Esophagus (tissue), 2 donors: Measurements from ENCODE around the gene GSTA2. TPM values are rescaled to one million over a fixed set of nuclear protein-coding genes. Genes with fewer than 3 reads are reported as not detected.

Experiments used
- H3K27ac ChIP-seq, 2 donors: one replicate each; pipeline ENCODE4 v1.5.1; 2013; ENCODE audit warnings: low read depth in 2 of 2, mild to moderate bottlenecking in 2 of 2, inconsistent platforms in 1 of 2, low read length in 1 of 2, moderate library complexity in 1 of 2
- H3K27me3 ChIP-seq, 2 donors: one replicate each; pipeline ENCODE4 v1.6.1; 2013; ENCODE audit warnings: low read length in 2 of 2, control low read depth in 1 of 2, mild to moderate bottlenecking in 1 of 2; ENCODE audit not compliant: insufficient read depth in 2 of 2, control insufficient read depth in 1 of 2
- H3K36me3 ChIP-seq, 2 donors: one replicate each; pipeline ENCODE4 v1.6.1; 2013; ENCODE audit warnings: low read length in 1 of 2; ENCODE audit not compliant: control insufficient read depth in 2 of 2, insufficient read depth in 2 of 2
- H3K4me1 ChIP-seq, 2 donors: one replicate each; pipeline ENCODE4 v1.6.1; 2013; ENCODE audit warnings: low read length in 1 of 2; ENCODE audit not compliant: control insufficient read depth in 2 of 2, insufficient read depth in 2 of 2
- H3K4me3 ChIP-seq, 2 donors: one replicate each; pipeline ENCODE4 v1.5.1; 2013; ENCODE audit warnings: low read length in 2 of 2, mild to moderate bottlenecking in 2 of 2, low read depth in 1 of 2, moderate library complexity in 1 of 2
- H3K9me3 ChIP-seq, 2 donors: one replicate each; pipeline ENCODE4 v1.6.1; 2013; ENCODE audit warnings: mild to moderate bottlenecking in 2 of 2, low read depth in 1 of 2, low read length in 1 of 2, moderate library complexity in 1 of 2; ENCODE audit not compliant: control insufficient read depth in 2 of 2, insufficient read depth in 1 of 2
- WGBS, 2 donors: extraction: QIAGEN DNeasy Blood & Tissue Kit; methylation state at CpG; one replicate each; pipeline ENCODE4 v1.1.7; 2013; 5-methylcytosine and 5-hydroxymethylcytosine counted together
- polyA plus RNA-seq, 2 donors: library from polyadenylated mRNA; stranded (reverse); fragments of 200-250 nt; gene quantifications; one replicate each; pipeline ENCODE4 v1.2.3, GENCODE V29; 2013
- donor health status: healthy with polysubstance abuse.
- donor health status: Bipolar disorder and iron deficiency.

GSTA2 gene
- polyA plus RNA-seq, 2 donors: not detected

GRCh38 chr6:52729576-52729975 is 33.7 kb downstream of the GSTA2 start:
- Histone ChIP-seq H3K27me3 (no peaks in the 10 kb centered on the region), H3K36me3 (no peaks in the 10 kb centered on the region), H3K4me1 (peaks cover 0 to 6% of the 10 kb centered on the region in 2 donors), H3K4me3 (no peak overlapping the region), H3K27ac (no peak overlapping the region), H3K9me3 (no peaks in the 10 kb centered on the region)
- 87 to 94% methylated on average over 1 of the region's 1 CpG for WGBS, 2 donors

DNA sequence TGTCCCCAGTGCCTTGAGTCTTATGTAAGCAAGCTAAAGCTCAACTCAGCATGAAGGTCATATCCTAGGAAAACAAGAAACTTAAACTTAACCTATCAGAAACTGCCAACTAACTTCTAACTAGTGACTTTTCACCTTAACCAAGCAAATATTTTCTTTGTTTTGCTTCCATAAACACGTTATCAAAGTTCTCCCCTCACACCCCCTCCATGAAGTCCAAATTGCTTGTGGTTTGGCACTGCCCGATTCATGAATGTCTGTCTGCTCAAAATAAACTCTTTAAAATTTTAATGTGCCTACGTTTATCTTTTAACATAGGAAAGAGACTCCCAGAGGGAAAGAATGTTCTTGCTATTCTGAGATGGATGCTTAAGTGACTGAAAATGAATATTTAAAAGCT is 34.9 kb downstream of the GSTA2 start:
- 48% methylated on average over 3 of the region's 3 CpGs for WGBS, 2 donors
- Histone ChIP-seq H3K36me3 (no peaks in the 10 kb centered on the region), H3K4me3 (no peak overlapping the region), H3K27ac (no peak overlapping the region), H3K9me3 (no peaks in the 10 kb centered on the region), H3K27me3 (no peaks in the 10 kb centered on the region), H3K4me1 (peaks cover 0 to 8% of the 10 kb centered on the region in 2 donors)

DNA sequence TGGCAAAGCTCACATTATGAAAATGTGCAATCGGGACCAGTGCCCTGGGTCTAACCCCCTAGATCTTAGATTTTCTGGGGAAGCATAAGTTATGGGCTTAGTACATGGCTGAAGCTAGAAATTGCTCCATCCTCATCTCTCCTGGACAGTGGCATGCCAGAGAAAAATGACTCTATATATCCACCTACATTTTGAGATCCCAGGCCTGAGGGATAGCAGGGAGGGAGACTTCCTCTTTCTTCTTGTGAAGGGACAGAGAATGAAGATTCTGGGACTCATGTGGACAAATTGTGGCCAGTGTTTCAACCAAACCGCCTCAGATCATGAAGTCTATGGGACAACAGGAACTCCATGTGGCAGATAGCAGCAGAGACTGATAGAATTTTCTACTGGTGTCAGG is 35.4 kb downstream of the GSTA2 start:
- Histone ChIP-seq H3K27me3 (no peaks in the 10 kb centered on the region), H3K27ac (no peak overlapping the region), H3K4me3 (no peak overlapping the region), H3K36me3 (no peaks in the 10 kb centered on the region), H3K4me1 (peaks cover 0 to 8% of the 10 kb centered on the region in 2 donors), H3K9me3 (no peaks in the 10 kb centered on the region)
- 92 to 94% methylated on average over 2 of the region's 2 CpGs for WGBS, 2 donors

DNA sequence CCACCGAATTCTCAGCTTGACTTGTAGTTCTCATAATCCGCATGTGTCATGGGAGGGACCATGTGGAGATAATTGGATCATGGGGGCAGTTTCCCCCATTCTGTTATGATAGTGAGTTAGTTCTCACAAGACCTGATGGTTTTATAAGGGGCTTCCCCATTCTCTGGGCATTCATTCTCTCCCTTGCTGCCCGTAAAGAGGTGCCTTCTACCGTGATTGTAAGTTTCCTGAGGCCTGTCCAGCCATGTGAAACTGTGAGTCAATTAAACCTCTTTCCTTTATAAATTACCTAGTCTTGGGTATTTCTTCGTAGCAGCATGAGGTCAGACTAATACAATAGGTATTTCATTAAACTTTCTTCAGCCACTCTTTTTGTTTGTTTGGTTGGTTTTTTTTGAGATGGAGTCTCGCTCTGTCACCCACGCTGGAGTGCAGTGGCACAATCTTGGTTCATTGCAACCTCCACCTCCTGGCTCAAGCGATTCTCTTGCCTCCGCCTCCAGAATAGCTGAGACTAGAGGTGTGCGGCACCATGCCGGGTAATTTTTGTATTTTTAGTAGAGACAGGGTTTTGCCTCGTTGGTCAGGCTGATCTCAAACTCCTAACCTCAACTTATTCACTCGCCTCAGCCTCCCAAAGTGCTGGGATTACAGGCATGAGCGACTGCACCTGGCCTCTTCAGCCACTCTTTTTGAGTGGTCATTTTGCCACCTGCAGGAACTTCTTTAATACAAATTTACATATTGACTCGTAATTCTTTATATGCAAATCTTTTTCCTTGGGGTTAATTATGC is 36.3 kb downstream of the GSTA2 start:
- Histone ChIP-seq H3K27me3 (no peaks in the 10 kb centered on the region), H3K9me3 (no peaks in the 10 kb centered on the region), H3K36me3 (no peaks in the 10 kb centered on the region), H3K27ac (peak overlapping the region; percentile 75 to 76), H3K4me3 (no peak overlapping the region), H3K4me1 (peaks cover 0 to 8% of the 10 kb centered on the region in 2 donors)
- 82 to 86% methylated on average over 15 of the region's 15 CpGs for WGBS, 2 donors

- peak overlapping the region; percentile 75 to 76 for H3K27ac ChIP-seq
- H3K4me3 ChIP-seq: no peak overlapping the region
- 56 to 80% methylated on average over 2 of the region's 2 CpGs for WGBS, 2 donors
- no peaks in the 10 kb centered on the region for H3K36me3 ChIP-seq
- H3K9me3 ChIP-seq: no peaks in the 10 kb centered on the region
- peaks cover 0 to 6% of the 10 kb centered on the region in 2 donors for H3K4me1 ChIP-seq
- H3K27me3 ChIP-seq: no peaks in the 10 kb centered on the region
Observed at GRCh38 chr6:52726193-52726542, 37.1 kb downstream of the GSTA2 start.

DNA sequence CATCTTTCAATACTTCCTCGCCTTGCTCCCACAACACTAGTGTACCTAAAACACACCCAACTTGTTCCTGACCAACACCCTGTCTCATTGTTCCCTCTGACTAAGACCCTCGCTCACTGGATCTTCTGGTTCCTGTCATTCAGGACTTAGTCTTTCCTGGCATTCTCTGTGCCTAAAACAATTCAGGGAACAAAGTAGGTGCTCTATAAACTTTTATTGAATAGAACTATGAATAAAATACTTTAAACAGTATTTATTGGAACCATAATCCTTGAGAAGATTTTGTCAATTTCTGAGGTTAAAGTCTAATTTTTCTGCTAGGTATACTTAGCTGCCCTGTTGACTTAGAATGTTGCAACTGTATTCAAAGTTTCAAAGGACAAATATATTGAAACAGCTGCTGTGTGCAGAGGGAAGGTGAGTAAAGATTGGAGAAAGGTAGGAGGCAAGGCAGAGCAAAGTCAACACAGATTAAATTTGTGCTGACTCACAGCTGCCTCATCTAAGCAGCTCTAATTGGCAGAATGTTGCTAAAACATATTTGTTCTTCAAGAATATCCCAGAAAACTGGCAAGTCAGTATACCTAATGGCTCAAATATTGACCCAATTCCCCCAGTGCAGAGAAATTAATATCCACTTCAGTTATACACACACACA is 37.6 kb downstream of the GSTA2 start:
- Histone ChIP-seq H3K4me1 (peaks cover 0 to 6% of the 10 kb centered on the region in 2 donors), H3K4me3 (no peak overlapping the region), H3K27ac (peak overlapping the region; percentile 81 to 93), H3K9me3 (no peaks in the 10 kb centered on the region), H3K36me3 (no peaks in the 10 kb centered on the region), H3K27me3 (no peaks in the 10 kb centered on the region)
- WGBS, 2 donors: 40 to 46% methylated on average over 2 of the region's 2 CpGs

GRCh38 chr6:52725143-52725534 is 38.1 kb downstream of the GSTA2 start:
- no peaks in the 10 kb centered on the region for H3K9me3 ChIP-seq
- WGBS, 2 donors: 42 to 46% methylated on average over 3 of the region's 3 CpGs
- no peak overlapping the region for H3K4me3 ChIP-seq
- H3K36me3 ChIP-seq: no peaks in the 10 kb centered on the region
- peak overlapping the region; percentile 81 to 93 for H3K27ac ChIP-seq
- peaks cover 0 to 6% of the 10 kb centered on the region in 2 donors for H3K4me1 ChIP-seq
- no peaks in the 10 kb centered on the region for H3K27me3 ChIP-seq

DNA sequence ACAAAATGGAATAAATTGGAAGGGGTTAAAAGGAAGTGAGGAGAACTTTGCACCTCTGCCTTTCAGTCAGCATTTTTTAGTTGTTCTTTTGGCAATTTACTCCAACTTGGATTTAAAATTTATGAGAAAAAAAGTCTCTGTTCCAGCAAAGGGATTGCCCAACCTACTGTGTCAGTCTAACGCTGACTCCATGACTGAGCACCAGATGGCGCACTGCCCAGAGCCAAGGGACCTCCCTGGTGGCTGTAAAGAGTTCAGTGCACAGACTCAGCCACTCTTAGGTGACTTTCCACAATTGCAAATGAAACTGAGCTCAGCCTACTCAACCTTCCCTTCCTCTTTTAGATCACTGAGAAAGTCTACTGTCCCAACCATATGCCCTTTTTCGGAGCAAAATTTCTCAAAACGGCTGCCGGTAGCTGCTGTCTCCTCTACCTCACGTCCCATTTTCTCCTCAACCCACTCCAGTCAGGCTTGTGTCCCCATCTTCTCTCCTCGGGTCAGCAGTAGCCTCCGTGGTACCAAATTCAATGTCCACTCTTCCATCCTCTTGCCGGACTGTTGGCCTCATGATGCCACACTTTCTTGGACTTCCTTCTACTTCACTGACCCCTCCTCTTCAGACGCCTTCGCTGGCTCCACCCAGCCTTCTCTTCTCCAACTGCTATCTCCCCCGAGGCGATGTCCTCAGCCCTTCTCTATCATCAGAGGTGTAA is 38.7 kb downstream of the GSTA2 start:
- WGBS, 2 donors: 67 to 74% methylated on average over 13 of the region's 13 CpGs
- Histone ChIP-seq H3K27ac (peak overlapping the region; percentile 81 to 93), H3K27me3 (no peaks in the 10 kb centered on the region), H3K9me3 (no peaks in the 10 kb centered on the region), H3K4me1 (peaks cover 0 to 6% of the 10 kb centered on the region in 2 donors), H3K36me3 (no peaks in the 10 kb centered on the region), H3K4me3 (no peak overlapping the region)

DNA sequence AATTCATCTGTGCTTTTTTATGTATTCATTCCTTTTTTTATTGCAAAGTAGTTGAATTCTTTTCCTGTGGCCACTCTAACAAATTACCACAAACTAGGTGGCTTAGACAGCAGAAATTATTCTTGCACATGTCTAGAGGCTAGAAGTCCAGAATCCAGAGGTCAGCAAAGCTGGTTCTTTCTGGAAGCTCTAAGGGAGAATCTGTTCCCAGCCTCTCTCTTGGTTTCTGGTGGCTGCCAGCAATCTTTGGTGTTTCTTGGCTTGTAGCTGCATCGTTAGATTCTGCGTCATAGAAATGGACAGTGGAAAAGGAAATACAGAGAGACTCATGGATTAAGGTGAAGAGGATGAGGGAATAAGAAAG is 39.3 kb downstream of the GSTA2 start:
- H3K27ac ChIP-seq: peak overlapping the region; percentile 54 to 81
- WGBS, 2 donors: 42 to 45% methylated on average over 2 of the region's 2 CpGs

More for the DNA sequence above, 39.3 kb downstream of the GSTA2 start:
- H3K27me3 ChIP-seq: no peaks in the 10 kb centered on the region
- peaks cover 0 to 6% of the 10 kb centered on the region in 2 donors for H3K4me1 ChIP-seq
- H3K4me3 ChIP-seq: no peak overlapping the region
- H3K9me3 ChIP-seq: no peaks in the 10 kb centered on the region
- H3K36me3 ChIP-seq: no peaks in the 10 kb centered on the region
